Hematopoietic multipotent progenitor cell treated with erythropoietin and hydrocortisone succinate and interleukin-3 and kit ligand, for 6 days (in vitro differentiated cells): ENCODE results near the gene KCNQ5.

Experiments used
- DNase-seq: peaks from one replicate; pipeline ENCODE4 v3.0.0-alpha.2; 2015

The KCNQ5 gene

GRCh38 chr6:73078333-73078862, 456.5 kb downstream of the KCNQ5 start:
- DNase-seq = no peak

GRCh38 chr6:73078908-73079610, 457.2 kb downstream of the KCNQ5 start:
- DNase-seq = no peak

- DNase-seq = no peak
Measured at GRCh38 chr6:73079611-73079955, 457.7 kb downstream of the KCNQ5 start.

- DNase-seq = no peak
Measured at GRCh38 chr6:73079978-73080377, 458.1 kb downstream of the KCNQ5 start.

GRCh38 chr6:73081955-73082354, 460.1 kb downstream of the KCNQ5 start:
- DNase-seq = no peak

- no peak for DNase-seq
Measured at GRCh38 chr6:73083886-73084285, 462.0 kb downstream of the KCNQ5 start.

- DNase-seq = no peak
Measured at GRCh38 chr6:73085443-73085871, 463.6 kb downstream of the KCNQ5 start.

GRCh38 chr6:73086726-73087125, 464.9 kb downstream of the KCNQ5 start:
- no peak for DNase-seq

GRCh38 chr6:73088138-73088813, 466.4 kb downstream of the KCNQ5 start:
- no peak for DNase-seq

- DNase-seq = no peak
Measured at GRCh38 chr6:73104921-73105320, 483.1 kb downstream of the KCNQ5 start.

- DNase-seq = no peak
Measured at GRCh38 chr6:73107016-73107415, 485.2 kb downstream of the KCNQ5 start.

GRCh38 chr6:73108949-73109348, 487.1 kb downstream of the KCNQ5 start:
- DNase-seq = no peak

GRCh38 chr6:73109659-73110058, 487.8 kb downstream of the KCNQ5 start:
- DNase-seq = no peak

- no peak for DNase-seq
Measured at GRCh38 chr6:73116330-73116729, 494.5 kb downstream of the KCNQ5 start.

GRCh38 chr6:73121421-73121993, 499.6 kb downstream of the KCNQ5 start:
- peak; percentile 3 for DNase-seq

GRCh38 chr6:73123632-73124329, 501.9 kb downstream of the KCNQ5 start:
- DNase-seq = no peak

- peak; percentile 90 for DNase-seq
Measured at GRCh38 chr6:73129653-73130443, 508.0 kb downstream of the KCNQ5 start.

- peak; percentile 6 for DNase-seq
Measured at GRCh38 chr6:73131706-73132105, 509.8 kb downstream of the KCNQ5 start.

- peak; percentile 22 for DNase-seq
Measured at GRCh38 chr6:73134588-73134987, 512.7 kb downstream of the KCNQ5 start.

- no peak for DNase-seq
Measured at GRCh38 chr6:73139681-73140383, 518.0 kb downstream of the KCNQ5 start.

- DNase-seq = no peak
Measured at GRCh38 chr6:73143551-73143950, 521.7 kb downstream of the KCNQ5 start.

- no peak for DNase-seq
Measured at GRCh38 chr6:73144516-73144915, 522.7 kb downstream of the KCNQ5 start.
